Endothelial cell (in vitro differentiated cells): Measurements from ENCODE around the gene LBR. TPM values are rescaled to one million over a fixed set of nuclear protein-coding genes. Genes with fewer than 3 reads are reported as not detected.

Source experiments
- DNase-seq: peaks from one replicate; pipeline ENCODE4 v3.0.0; 2021; ENCODE audit warnings: low spot score
- H3K27ac Mint-ChIP-seq: one replicate; pipeline ENCODE4 v1.8.0; 2021; ENCODE audit warnings: mixed read lengths, inconsistent platforms; ENCODE audit not compliant: unreplicated experiment
- H3K27me3 Mint-ChIP-seq: one replicate; pipeline ENCODE4 v1.8.0; 2021; ENCODE audit warnings: mild to moderate bottlenecking, moderate library complexity, mixed read lengths, inconsistent platforms; ENCODE audit not compliant: unreplicated experiment
- H3K36me3 Mint-ChIP-seq: one replicate; pipeline ENCODE4 v1.8.0; 2021; ENCODE audit warnings: mild to moderate bottlenecking, low read depth, mixed read lengths, inconsistent platforms; ENCODE audit not compliant: unreplicated experiment
- H3K4me1 Mint-ChIP-seq: one replicate; pipeline ENCODE4 v1.8.0; 2021; ENCODE audit warnings: mild to moderate bottlenecking, mixed read lengths, inconsistent platforms; ENCODE audit not compliant: unreplicated experiment
- H3K4me3 Mint-ChIP-seq: one replicate; pipeline ENCODE4 v1.8.0; 2021; ENCODE audit warnings: mild to moderate bottlenecking, mixed read lengths, inconsistent platforms; ENCODE audit not compliant: unreplicated experiment
- H3K9me3 Mint-ChIP-seq: one replicate; pipeline ENCODE4 v1.8.0; 2021; ENCODE audit warnings: mixed read lengths, inconsistent platforms; ENCODE audit not compliant: unreplicated experiment
- total RNA-seq: library from RNA; stranded (reverse); fragmentation: NEBNext Ultra II Directional; extraction: Animal tissue kit (Norgen Biotek cat#: 25700); gene quantifications from one replicate; pipeline ENCODE4 v1.2.1, GENCODE V29; 2021; ENCODE audit not compliant: unreplicated experiment
- TF ChIP-seq, protein P1 (sequence below): fragments of 200-600 bp; sonication (generic); IDR thresholded peaks from one replicate; pipeline ENCODE4 v1.5.0; 2021; ENCODE audit warnings: antibody characterized with exemption; ENCODE audit not compliant: unreplicated experiment

LBR gene
- total RNA-seq, 1 donor from 2014 or later: 178 TPM

DNA sequence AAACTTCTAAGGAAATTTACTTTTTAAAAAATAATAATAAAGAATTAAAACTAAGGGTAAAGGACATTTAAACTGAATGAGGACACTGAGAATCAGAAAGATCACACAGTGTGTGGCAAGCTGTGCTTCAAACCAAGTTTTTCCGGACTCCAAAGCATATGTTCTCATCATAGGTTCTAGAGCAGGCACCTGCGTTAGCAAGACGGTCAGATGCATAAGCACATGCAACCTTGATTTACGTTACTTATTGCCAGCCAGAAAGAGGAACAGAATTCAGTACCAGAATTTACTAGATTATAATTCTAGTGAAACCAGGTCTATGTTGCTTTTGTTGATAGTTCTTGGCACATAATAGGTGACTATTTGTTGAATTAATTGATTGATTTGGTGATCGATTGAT, 6.2 kb upstream of the LBR start:
- H3K4me3 Mint-ChIP-seq: no peak overlapping the region
- TF ChIP-seq, protein P1, sequence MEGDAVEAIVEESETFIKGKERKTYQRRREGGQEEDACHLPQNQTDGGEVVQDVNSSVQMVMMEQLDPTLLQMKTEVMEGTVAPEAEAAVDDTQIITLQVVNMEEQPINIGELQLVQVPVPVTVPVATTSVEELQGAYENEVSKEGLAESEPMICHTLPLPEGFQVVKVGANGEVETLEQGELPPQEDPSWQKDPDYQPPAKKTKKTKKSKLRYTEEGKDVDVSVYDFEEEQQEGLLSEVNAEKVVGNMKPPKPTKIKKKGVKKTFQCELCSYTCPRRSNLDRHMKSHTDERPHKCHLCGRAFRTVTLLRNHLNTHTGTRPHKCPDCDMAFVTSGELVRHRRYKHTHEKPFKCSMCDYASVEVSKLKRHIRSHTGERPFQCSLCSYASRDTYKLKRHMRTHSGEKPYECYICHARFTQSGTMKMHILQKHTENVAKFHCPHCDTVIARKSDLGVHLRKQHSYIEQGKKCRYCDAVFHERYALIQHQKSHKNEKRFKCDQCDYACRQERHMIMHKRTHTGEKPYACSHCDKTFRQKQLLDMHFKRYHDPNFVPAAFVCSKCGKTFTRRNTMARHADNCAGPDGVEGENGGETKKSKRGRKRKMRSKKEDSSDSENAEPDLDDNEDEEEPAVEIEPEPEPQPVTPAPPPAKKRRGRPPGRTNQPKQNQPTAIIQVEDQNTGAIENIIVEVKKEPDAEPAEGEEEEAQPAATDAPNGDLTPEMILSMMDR: no peak
- H3K9me3 Mint-ChIP-seq: no peaks in the 10 kb centered on the region
- H3K27ac Mint-ChIP-seq: no peak overlapping the region
- H3K36me3 Mint-ChIP-seq: peaks cover 3% of the 10 kb centered on the region
- peaks cover 6% of the 10 kb centered on the region for H3K4me1 Mint-ChIP-seq
- H3K27me3 Mint-ChIP-seq: peaks cover under 1% of the 10 kb centered on the region
- DNase-seq: no peak

DNA sequence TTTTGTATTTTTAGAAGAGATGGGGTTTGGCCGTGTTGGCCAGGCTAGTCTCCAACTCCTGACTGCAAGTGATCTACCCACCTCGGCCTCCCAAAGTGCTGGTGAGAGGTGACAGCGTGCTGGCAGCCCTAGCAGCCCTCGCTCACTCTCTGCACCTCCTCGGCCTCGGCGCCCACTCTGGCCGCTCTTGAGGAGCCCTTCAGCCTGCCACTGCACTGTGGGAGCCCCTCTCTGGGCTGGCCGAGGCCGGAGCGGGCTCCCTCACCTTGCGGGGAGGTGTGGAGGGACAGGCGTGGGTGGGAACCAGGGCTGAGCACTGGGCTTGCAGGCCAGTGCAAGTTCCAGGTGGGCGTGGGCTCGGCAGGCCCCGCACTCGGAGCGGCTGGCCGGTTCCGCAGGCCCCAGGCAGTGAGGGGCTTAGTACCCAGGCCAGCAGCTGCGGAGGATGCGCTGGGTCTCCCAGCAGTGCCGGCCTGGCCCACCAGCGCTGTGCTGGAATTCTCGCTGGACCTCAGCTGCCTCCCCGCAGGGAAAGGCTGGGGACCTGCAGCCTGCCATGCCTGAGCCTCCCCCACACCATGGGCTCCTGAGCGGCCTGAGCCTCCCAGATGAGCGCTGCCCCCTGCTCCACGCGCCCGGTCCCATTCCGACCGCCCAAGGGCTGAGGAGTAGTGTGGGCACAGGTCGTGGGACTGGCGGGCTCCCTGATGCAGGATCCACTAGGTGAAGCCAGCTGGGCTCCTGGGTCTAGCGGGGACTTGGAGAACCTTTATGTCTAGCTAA, 3.4 kb upstream of the LBR start:
- H3K27me3 Mint-ChIP-seq: peaks cover 8% of the 10 kb centered on the region
- no peaks in the 10 kb centered on the region for H3K9me3 Mint-ChIP-seq
- H3K4me3 Mint-ChIP-seq: no peak overlapping the region
- no peak overlapping the region for H3K27ac Mint-ChIP-seq
- TF ChIP-seq, protein P1: no peak
- DNase-seq: no peak
- peaks cover 3% of the 10 kb centered on the region for H3K36me3 Mint-ChIP-seq
- H3K4me1 Mint-ChIP-seq: peaks cover 16% of the 10 kb centered on the region

GRCh38 chr1:225430301-225430700, 2.5 kb upstream of the LBR start:
- H3K27ac Mint-ChIP-seq: no peak overlapping the region
- DNase-seq: no peak
- H3K27me3 Mint-ChIP-seq: peaks cover 11% of the 10 kb centered on the region
- H3K4me1 Mint-ChIP-seq: peaks cover 26% of the 10 kb centered on the region
- no peaks in the 10 kb centered on the region for H3K9me3 Mint-ChIP-seq
- peaks cover 3% of the 10 kb centered on the region for H3K36me3 Mint-ChIP-seq
- H3K4me3 Mint-ChIP-seq: no peak overlapping the region
- TF ChIP-seq, protein P1: no peak

GRCh38 chr1:225428881-225429455, 1.1 kb upstream of the LBR start:
- Mint-ChIP-seq H3K4me3 (peak overlapping the region; percentile 93), H3K27ac (peak overlapping the region; percentile 91), H3K27me3 (peaks cover 11% of the 10 kb centered on the region), H3K36me3 (peaks cover 3% of the 10 kb centered on the region), H3K4me1 (peaks cover 38% of the 10 kb centered on the region), H3K9me3 (no peaks in the 10 kb centered on the region)
- DNase-seq: no peak
- TF ChIP-seq, protein P1: no peak
